Common myeloid progenitor, CD34-positive (primary cell): ENCODE results near the gene ZDHHC20.

ENCODE experiments used
- CTCF ChIA-PET: fragments of 350-600 bp; sonication (Branson Sonifier 250); formaldehyde crosslinking; loops from one replicate; lab custom pipeline; 2021; ENCODE audit warnings: antibody characterized with exemption; lab: Charles Lee
- POLR2A ChIA-PET: fragments of 350-600 bp; sonication (Branson Sonifier 250); formaldehyde crosslinking; loops from one replicate; lab custom pipeline; 2021; ENCODE audit warnings: antibody characterized with exemption; lab: Charles Lee
- DNase-seq, 3 donors: peaks; one replicate each; pipeline versions ENCODE4 v3.0.0 to v3.0.0-alpha.2; 2013
- H3K27ac ChIP-seq, 2 experiments: 1 replicate in 1 of 2; 2 replicates in 1 of 2; pipeline ENCODE4 v1.7.0; 2013; ENCODE audit warnings: inconsistent platforms in 2 of 2, low read length in 2 of 2, mild to moderate bottlenecking in 2 of 2, low read depth in 1 of 2, moderate library complexity in 1 of 2; ENCODE audit not compliant: severe bottlenecking in 2 of 2, insufficient read depth in 1 of 2, poor library complexity in 1 of 2
- H3K27me3 ChIP-seq, 5 experiments: replicated peaks in 2 of 5; 1 replicate in 3 of 5; 2 replicates in 2 of 5; pipeline versions ENCODE4 v1.6.1 to v1.7.0; 2013; ENCODE audit warnings: low read length in 4 of 5, mild to moderate bottlenecking in 2 of 5, moderate library complexity in 2 of 5, inconsistent platforms in 1 of 5; ENCODE audit not compliant: insufficient read depth in 5 of 5, control insufficient read depth in 4 of 5
- H3K36me3 ChIP-seq, 4 experiments: 1 replicate in 2 of 4; 2 replicates in 2 of 4; pipeline versions ENCODE4 v1.6.1 to v1.7.0; 2013; ENCODE audit warnings: low read length in 3 of 4, control low read depth in 1 of 4, mild to moderate bottlenecking in 1 of 4; ENCODE audit not compliant: control insufficient read depth in 4 of 4, insufficient read depth in 4 of 4
- H3K4me1 ChIP-seq, 4 experiments: 1 replicate in 3 of 4; 2 replicates in 1 of 4; pipeline versions ENCODE4 v1.6.1 to v1.7.1; 2013; ENCODE audit warnings: low read length in 3 of 4, mild to moderate bottlenecking in 3 of 4, control low read depth in 1 of 4, inconsistent platforms in 1 of 4, moderate library complexity in 1 of 4; ENCODE audit not compliant: control insufficient read depth in 4 of 4, insufficient read depth in 4 of 4; ENCODE audit errors: control extremely low read depth in 1 of 4
- H3K4me3 ChIP-seq, 7 experiments: 1 replicate in 4 of 7; 2 replicates in 3 of 7; pipeline versions ENCODE4 v1.5.1 to v1.7.0; 2013; ENCODE audit warnings: mild to moderate bottlenecking in 7 of 7, low read length in 6 of 7, moderate library complexity in 6 of 7, inconsistent platforms in 2 of 7, low read depth in 2 of 7, control low read depth in 1 of 7; ENCODE audit not compliant: insufficient read depth in 4 of 7, control insufficient read depth in 1 of 7; ENCODE audit errors: extremely low read depth in 1 of 7
- H3K9me3 ChIP-seq, 5 experiments: 1 replicate in 4 of 5; 2 replicates in 1 of 5; pipeline versions ENCODE4 v1.6.1 to v1.7.1; 2013; ENCODE audit warnings: low read length in 4 of 5, mild to moderate bottlenecking in 2 of 5, inconsistent platforms in 1 of 5, low read depth in 1 of 5, moderate library complexity in 1 of 5; ENCODE audit not compliant: control insufficient read depth in 4 of 5, insufficient read depth in 2 of 5; ENCODE audit errors: control extremely low read depth in 1 of 5
- WGBS: methylation state at CpG from one replicate; pipeline ENCODE4 v1.1.5; 2013; ENCODE audit not compliant: insufficient coverage; 5-methylcytosine and 5-hydroxymethylcytosine counted together

Gene ZDHHC20

DNA sequence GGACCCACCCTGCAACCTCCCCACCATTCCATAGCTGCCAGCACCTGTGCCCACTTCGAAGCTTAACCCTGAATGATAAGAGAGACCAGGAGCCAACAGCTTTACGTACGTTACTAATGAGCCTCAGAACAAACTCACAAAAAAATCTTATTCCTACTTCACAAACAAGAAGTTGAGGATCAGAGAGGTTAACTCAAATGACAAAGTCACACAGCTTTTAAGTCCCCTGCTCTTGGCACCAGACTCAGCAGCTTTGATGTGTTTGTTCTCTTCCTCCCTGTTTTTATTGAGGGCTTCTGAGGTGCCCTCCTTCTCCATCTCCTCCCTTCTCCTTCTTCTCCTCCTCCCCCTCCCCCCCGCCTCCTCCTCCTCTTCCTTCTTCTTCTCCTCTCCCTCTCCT, 115.4 kb downstream of the ZDHHC20 start:
- Histone ChIP-seq H3K9me3 (no peaks in the 10 kb centered on the region), H3K4me3 (peak overlapping the region in 1 of 7 experiments; percentile 51), H3K27ac (no peak overlapping the region), H3K27me3 (no peaks in the 10 kb centered on the region), H3K36me3 (no peaks in the 10 kb centered on the region), H3K4me1 (peaks cover 0 to 29% (median 19%) of the 10 kb centered on the region in 4 experiments)
- WGBS = 90% methylated on average over 2 of the region's 4 CpGs
- CTCF ChIA-PET = interaction anchor here (1.2 to 2.3 kb wide), 4 partner anchors 15 to 46 kb away, joined by 3 to 6 read pairs (median 4); no protein-coding TSS in a partner anchor
- POLR2A ChIA-PET = no interaction called here
- DNase-seq = no peak

DNA sequence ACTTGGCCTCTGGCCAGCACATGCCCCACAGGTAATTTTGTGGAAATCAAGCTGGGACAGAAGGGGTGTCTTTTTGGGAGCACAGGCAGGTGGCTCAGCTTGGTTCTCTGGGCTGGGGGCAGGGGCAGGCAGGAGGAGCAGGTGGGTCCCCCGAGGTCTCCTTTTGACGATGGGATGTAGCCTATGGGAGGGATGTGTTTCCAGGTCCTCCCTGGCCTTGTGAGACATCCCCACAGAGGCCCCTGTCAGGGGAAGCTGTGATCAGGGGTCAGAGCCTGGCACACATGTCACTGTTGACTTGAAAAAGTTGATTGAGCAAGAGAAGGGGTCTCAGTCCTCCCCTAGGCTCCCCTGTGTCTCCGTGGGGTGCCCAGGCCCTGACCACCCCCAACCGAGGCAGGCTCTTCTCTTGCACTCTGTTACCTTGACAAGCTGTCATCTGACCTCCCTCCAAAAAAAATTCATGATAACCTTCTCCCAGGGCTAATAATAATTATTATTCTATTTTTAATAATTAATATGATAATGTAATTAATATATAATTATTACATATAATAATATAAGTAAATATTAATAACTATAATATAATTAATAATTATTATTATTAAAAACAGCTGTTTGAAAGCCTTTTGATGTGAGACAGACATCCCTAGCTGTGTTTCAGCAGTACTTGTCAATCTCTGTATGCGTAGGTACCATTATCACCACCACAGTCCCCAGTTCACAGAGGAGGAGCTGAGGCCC, 116.2 kb downstream of the ZDHHC20 start:
- ChIA-PET CTCF (interaction anchor here (0.6 to 2.3 kb wide), 4 partner anchors 16 to 139 kb away, joined by 3 to 6 read pairs (median 4); no protein-coding TSS in a partner anchor), POLR2A (no interaction called here)
- Histone ChIP-seq H3K9me3 (no peaks in the 10 kb centered on the region), H3K36me3 (peaks cover 0 to 3% (median 0%) of the 10 kb centered on the region in 4 experiments), H3K27me3 (no peaks in the 10 kb centered on the region), H3K4me3 (no peak overlapping the region), H3K27ac (no peak overlapping the region), H3K4me1 (peaks cover 0 to 29% (median 19%) of the 10 kb centered on the region in 4 experiments)
- 95% methylated on average over 3 of the region's 5 CpGs for WGBS
- DNase-seq = no peak

DNA sequence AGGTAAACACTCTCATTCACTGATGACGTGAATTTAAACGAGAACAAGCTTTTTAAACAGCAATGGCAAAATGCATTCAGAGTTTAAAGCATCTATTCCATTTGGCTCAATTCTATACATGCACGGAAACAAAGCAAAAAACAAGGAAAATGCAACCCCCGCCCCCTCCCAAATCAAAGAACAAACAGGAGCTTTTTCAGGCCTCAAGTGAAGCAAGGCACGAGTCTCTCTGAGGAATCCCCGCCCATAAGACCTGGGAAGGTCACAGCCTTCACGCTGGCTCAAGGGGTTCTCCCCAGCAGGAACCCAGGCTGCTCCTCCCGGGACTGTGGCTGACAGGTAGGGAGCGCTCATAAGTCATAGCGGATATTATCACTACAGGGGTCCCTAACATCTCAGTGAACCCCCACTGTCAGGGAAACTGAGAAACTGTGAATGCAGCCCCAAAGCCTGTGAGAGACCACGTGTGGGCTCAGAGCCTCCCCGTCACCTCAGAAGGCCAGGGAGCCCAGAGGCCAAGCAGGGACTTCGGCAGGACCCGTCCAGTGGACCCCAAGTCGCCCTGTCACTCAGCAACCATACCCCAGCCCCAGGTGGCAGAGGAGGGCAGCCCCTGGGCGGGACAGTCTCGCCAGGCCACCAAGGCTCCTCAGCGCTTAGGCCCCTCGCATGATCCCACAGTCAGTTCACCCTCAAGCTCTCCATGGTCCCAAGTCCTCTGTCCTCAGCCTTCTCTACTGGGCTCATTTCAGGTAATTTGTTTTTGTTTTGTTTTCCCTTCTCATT, 117.3 kb downstream of the ZDHHC20 start:
- Histone ChIP-seq H3K4me1 (peaks cover 0 to 25% (median 19%) of the 10 kb centered on the region in 4 experiments), H3K27ac (no peak overlapping the region), H3K27me3 (no peaks in the 10 kb centered on the region), H3K9me3 (no peaks in the 10 kb centered on the region), H3K4me3 (no peak overlapping the region), H3K36me3 (peaks cover 0 to 3% (median 0%) of the 10 kb centered on the region in 4 experiments)
- ChIA-PET CTCF (interaction anchor here (1.0 to 2.3 kb wide), 3 partner anchors 13 to 44 kb away, joined by 3 to 6 read pairs (median 4); no protein-coding TSS in a partner anchor), POLR2A (no interaction called here)
- DNase-seq = no peak
- 92% methylated on average over 16 of the region's 19 CpGs for WGBS

DNA sequence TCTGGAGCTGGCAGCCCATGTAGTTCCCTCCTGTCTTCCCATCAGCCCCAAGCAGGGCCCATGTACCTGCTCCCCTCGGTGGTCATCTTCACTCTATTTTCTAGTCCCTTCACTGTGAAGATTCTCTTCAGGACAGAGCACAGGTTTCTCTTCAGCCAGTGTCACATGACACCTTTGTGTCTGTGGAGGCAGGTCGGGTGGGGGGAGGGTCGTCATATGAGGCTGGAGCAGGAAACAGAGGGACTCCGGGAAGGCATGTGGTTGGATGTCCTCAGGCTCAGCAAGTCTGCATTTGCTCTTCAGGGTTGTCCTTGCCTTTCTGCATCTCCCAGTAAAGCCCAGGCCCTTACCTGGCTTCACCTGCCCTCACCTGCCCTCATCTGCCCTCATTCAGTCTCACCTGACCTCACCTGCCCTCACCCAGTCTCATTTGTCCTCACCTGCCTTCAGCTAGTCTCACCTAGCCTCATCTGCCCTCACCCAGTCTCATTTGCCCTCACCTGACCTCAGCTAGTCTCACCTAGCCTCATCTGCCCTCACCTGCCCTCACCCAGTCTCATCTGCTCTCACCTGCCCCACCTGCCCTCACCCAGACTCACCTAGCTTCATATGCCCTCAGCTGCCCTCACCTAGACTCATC, 120.3 kb downstream of the ZDHHC20 start:
- WGBS = 83% methylated on average over 2 of the region's 4 CpGs
- CTCF ChIA-PET = no interaction called here

DNA sequence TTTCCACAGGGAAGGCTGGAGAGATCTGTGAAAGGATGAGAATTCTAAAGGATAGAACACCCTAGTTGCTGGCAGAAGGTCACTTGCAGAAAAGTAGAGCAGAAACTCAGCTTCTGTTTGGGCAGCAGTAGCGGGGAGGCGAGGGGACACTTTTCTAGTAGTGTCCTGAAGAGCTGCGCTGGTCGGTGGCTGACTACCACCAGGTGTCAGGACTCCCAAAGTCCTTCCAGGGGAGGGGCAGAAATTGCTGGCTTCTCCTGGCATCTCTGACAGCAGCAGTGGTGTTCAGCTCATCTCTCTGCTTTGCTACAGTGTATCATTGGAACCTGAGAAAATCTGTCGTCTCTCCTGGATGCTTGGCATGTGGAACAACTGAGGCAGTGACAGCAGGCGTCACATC, 120.9 kb downstream of the ZDHHC20 start:
- no peaks in the 10 kb centered on the region for H3K27me3 ChIP-seq
- WGBS = 100% methylated on average over 6 of the region's 6 CpGs
- no peak overlapping the region for H3K27ac ChIP-seq
- H3K36me3 ChIP-seq = peaks cover 0 to 3% (median under 1%) of the 10 kb centered on the region in 4 experiments
- H3K4me3 ChIP-seq = no peak overlapping the region
- CTCF ChIA-PET = interaction anchor here (0.7 to 1.5 kb wide), 2 partner anchors 11 to 140 kb away, joined by 3 read pairs; no protein-coding TSS in a partner anchor
- no peak for DNase-seq
- peaks cover 0 to 6% (median 0%) of the 10 kb centered on the region in 5 experiments for H3K9me3 ChIP-seq
- POLR2A ChIA-PET = no interaction called here
- peaks cover 0 to 8% (median 4%) of the 10 kb centered on the region in 4 experiments for H3K4me1 ChIP-seq

More for the DNA sequence above, 120.3 kb downstream of the ZDHHC20 start:
- H3K4me1 ChIP-seq = peaks cover 0 to 14% (median 8%) of the 10 kb centered on the region in 4 experiments
- DNase-seq = no peak
- H3K36me3 ChIP-seq = peaks cover 0 to 3% (median under 1%) of the 10 kb centered on the region in 4 experiments
- no peaks in the 10 kb centered on the region for H3K27me3 ChIP-seq
- POLR2A ChIA-PET = no interaction called here
- H3K9me3 ChIP-seq = peaks cover 0 to 6% (median 0%) of the 10 kb centered on the region in 5 experiments
- no peak overlapping the region for H3K4me3 ChIP-seq
- H3K27ac ChIP-seq = no peak overlapping the region

DNA sequence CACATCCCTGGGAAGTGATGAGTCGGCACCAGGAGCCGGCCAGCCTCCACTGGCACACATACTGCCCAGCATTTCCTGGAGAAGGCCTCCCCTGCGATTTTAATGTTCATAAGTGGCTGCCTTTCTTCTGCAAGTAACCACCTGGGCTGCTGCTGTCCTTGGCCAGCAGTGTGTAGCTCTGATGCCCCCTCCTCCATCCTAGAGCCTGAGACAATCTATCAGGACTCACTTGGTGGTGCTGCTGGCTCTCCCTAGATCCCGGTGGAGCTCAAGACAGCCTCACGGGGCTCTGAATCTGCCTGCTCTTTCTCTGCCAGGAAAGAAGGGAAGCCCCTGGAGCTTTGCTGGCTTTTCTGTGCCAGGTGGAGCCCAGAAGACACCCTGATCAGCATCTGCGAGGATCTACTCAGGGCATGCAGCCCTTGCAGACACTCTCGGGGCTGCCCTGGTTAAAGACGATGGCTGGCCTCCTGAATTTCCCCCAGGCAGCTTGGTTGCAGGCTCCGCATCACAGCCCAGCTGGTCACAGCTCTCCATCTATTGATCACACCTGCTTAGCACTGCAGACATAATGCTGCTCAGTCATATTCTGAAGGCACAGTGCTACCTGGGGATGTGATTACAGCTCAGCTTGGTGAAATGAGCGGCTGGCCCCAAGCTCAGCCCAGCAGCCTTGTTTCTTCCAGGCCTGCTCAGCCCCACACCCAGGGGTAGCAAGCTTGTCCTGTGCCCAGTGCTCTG, 122.3 kb downstream of the ZDHHC20 start:
- CTCF ChIA-PET = interaction anchor here (1.5 kb wide), 1 partner anchor 141 kb away, joined by 3 read pairs; no protein-coding TSS in a partner anchor
- H3K27me3 ChIP-seq = no peaks in the 10 kb centered on the region
- H3K4me1 ChIP-seq = peaks cover 0 to 3% (median under 1%) of the 10 kb centered on the region in 4 experiments
- no peak for DNase-seq
- H3K36me3 ChIP-seq = peaks cover 0 to 3% (median under 1%) of the 10 kb centered on the region in 4 experiments
- no peak overlapping the region for H3K27ac ChIP-seq
- 95% methylated on average over 8 of the region's 10 CpGs for WGBS
- POLR2A ChIA-PET = no interaction called here
- H3K9me3 ChIP-seq = peaks cover 0 to 6% (median 0%) of the 10 kb centered on the region in 5 experiments
- no peak overlapping the region for H3K4me3 ChIP-seq
